ENCODE results near the gene C4orf46. TPM values are rescaled to one million over a fixed set of nuclear protein-coding genes. Genes with fewer than 3 reads are reported as not detected.
"Not testable (repeated sequence)": the region's sequence is repeated elsewhere in the genome, so short reads cannot be mapped to it uniquely, and the experiment has no call there.

The C4orf46 gene
- total RNA-seq, 1 donor from 2014 or later, result 3.8 TPM

DNA sequence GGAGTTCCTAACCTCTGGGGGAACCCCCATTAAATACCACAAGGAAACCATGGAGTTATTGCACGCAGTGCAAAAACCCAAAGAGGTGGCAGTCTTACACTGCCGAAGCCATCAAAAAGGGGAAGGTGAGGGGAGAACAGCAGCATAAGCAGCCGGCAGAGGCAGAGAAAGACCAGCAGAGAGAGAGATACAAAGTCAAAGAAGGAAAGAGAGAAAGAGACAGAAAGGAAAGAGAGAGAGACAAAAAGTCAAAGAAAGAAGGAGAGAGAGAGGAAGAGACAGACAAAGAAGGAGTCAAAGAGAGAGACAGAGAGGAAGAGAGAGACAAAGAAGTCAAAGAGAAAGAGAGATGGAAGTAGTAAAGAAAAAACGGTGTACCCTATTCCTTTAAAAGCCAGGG lies 8.4 kb downstream of the C4orf46 start:
- intact Hi-C loops (cut with DNase I); ATAC-seq; DNase-seq (ENCODE audit: low spot score): not testable (repeated sequence)

GRCh38 chr4:158657291-158657690 lies 14.4 kb downstream of the C4orf46 start:
- intact Hi-C loops (cut with DNase I), result no loop called here
- ATAC-seq (no peak), DNase-seq (ENCODE audit: low spot score) (no peak)

DNA sequence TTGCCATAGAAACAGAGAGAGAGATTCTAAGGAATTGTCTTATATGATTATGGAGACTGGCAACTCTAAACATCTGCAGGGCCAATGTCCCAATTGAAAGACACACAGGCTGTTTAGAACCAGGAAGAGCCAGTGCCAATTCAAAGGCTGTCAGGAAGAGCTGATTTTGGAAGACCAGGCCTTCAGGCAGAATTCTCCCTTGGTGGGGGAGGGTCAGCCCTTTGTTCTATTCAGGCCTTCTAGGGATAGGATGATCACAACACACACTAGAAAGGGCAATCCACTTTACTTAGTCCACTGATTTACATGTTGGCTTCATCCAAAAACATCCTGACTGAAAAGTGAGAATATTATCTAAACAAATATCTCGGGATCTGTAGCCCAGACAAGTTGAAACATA lies 15.2 kb downstream of the C4orf46 start:
- intact Hi-C loops (cut with DNase I), result no loop called here
- no peak for DNase-seq (ENCODE audit: low spot score)
- no peak for ATAC-seq

GRCh38 chr4:158652920-158653319 lies 18.8 kb downstream of the C4orf46 start:
- DNase-seq (ENCODE audit: low spot score) (no peak), ATAC-seq (no peak)
- intact Hi-C loops (cut with DNase I), result no loop called here

GRCh38 chr4:158649111-158649680 lies 22.5 kb downstream of the C4orf46 start:
- DNase-seq (ENCODE audit: low spot score) (no peak), ATAC-seq (no peak)

DNA sequence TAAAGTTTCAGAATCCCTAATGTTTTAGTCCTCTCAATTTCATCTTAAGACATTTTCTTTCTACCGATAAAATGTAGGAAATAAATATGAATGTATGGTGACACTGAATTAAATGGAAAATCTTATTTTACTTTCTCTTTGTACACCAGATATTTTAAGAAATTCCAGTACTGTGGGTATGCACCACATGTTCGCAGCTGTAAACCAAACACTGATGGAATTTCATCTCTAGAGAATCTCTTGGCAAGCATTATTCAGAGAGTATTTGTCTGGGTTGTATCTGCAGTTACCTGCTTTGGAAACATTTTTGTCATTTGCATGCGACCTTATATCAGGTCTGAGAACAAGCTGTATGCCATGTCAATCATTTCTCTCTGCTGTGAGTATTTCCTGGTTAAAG lies 26.9 kb downstream of the C4orf46 start:
- intact Hi-C loops (cut with DNase I), result no loop called here
- no peak for DNase-seq (ENCODE audit: low spot score)
- ATAC-seq, result no peak

More at GRCh38 chr4:158649111-158649680, 22.5 kb downstream of the C4orf46 start:
- intact Hi-C loops (cut with DNase I), result no loop called here

GRCh38 chr4:158644356-158644755 lies 27.3 kb downstream of the C4orf46 start:
- no peak for ATAC-seq
- intact Hi-C loops (cut with DNase I), result no loop called here

GRCh38 chr4:158636619-158637018 lies 35.1 kb downstream of the C4orf46 start:
- no peak for DNase-seq (ENCODE audit: low spot score)
- ATAC-seq, result no peak
- intact Hi-C loops (cut with DNase I), result no loop called here

More at GRCh38 chr4:158644356-158644755, 27.3 kb downstream of the C4orf46 start:
- DNase-seq (ENCODE audit: low spot score), result no peak

DNA sequence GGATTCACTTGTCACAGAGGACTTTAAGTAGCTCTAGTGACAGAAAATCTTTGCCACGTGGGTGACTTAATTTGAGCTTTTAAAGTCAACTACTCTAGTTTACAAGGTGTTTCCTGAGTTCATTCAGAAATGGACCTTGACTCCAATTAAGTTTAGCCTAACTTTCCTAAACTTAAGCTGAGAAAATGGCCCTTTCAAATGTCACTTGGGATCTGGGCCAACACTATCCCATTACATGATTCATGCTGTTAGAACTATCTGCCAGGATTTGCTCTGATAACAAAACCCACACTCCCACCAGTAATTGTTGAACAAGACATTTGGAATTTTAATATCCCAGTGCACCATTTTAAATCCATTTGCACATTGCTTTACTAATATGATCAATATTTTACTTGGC lies 40.8 kb downstream of the C4orf46 start:
- intact Hi-C loops (cut with DNase I), result no loop called here
- ATAC-seq (no peak), DNase-seq (ENCODE audit: low spot score) (no peak)

DNA sequence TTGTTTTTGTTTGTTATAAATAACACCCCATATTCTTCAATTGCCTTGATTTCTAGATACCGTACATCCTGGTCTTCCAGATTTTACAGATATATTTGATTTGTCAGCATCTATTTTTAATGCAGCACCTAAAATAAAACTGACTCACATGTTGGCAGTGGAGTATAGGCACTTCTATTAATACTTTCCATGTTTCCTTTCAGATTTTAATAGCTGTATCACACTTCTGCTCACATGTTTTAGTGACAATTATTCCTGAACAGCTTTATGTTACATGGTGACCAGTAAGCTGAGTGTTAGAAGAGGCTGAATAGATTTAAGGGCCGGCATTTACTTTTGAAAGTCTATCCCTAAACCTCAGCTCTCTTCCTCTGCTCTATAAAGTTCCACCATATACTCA lies 46.1 kb downstream of the C4orf46 start:
- ATAC-seq (no peak), DNase-seq (ENCODE audit: low spot score) (no peak)
- intact Hi-C loops (cut with DNase I), result no loop called here

- no peak for DNase-seq (ENCODE audit: low spot score)
Observed at GRCh38 chr4:158624889-158625478, 46.7 kb downstream of the C4orf46 start.

GRCh38 chr4:158622251-158622650 lies 49.4 kb downstream of the C4orf46 start:
- no peak for DNase-seq (ENCODE audit: low spot score)
- intact Hi-C loops (cut with DNase I), result no loop called here
- ATAC-seq, result no peak

More at GRCh38 chr4:158624889-158625478, 46.7 kb downstream of the C4orf46 start:
- intact Hi-C loops (cut with DNase I), result no loop called here
- peak; percentile 76 for ATAC-seq

GRCh38 chr4:158621729-158622128 lies 50.0 kb downstream of the C4orf46 start:
- no peak for ATAC-seq
- intact Hi-C loops (cut with DNase I), result no loop called here

DNA sequence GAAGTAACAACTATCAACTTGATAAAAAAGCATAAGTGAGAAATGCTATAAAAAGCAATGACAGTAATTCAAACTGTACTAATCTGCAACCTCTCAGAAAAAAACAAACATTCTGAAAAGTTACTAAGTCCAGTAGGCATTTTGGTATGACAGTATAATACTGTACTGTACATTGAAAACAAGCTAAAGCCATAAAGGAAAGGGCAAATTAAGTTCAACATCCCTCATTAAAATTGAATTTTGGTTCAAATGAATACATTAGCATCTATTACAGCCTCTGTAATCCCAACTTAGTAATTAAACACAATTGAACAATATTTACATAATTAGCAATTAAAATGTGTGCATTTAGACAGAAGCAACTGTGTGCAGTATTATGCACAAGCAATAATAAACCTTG lies 53.7 kb downstream of the C4orf46 start:
- ATAC-seq (no peak), DNase-seq (ENCODE audit: low spot score) (no peak)
- intact Hi-C loops (cut with DNase I), result no loop called here

More at GRCh38 chr4:158621729-158622128, 50.0 kb downstream of the C4orf46 start:
- DNase-seq (ENCODE audit: low spot score), result no peak

Other genes with a start within 250 kb of the C4orf46 start
- not detected for gene RXFP1, start 150.0 kb downstream of the C4orf46 start, total RNA-seq
- 25.2 TPM for gene ETFDH, start 409 bp upstream of the C4orf46 start, total RNA-seq
- gene PPID, start 51.5 kb upstream of the C4orf46 start, total RNA-seq, result 17.2 TPM
- 48.7 TPM for gene FNIP2, start 97.1 kb upstream of the C4orf46 start, total RNA-seq

All from sciatic nerve (tissue), 2 donors.